GM12873 (cell line): ENCODE data around the gene CLPTM1L.
A peak's percentile ranks its signal among the peaks of the same experiment; 100 is the strongest.

Source experiments
- TF ChIP-seq, protein P1 (sequence below): IDR thresholded peaks from 2 replicates; pipeline ENCODE4 v1.5.1; 2012; ENCODE audit warnings: low read depth, mild to moderate bottlenecking, moderate library complexity, low read length, control low read depth; ENCODE audit not compliant: insufficient read depth; ENCODE audit errors: missing control alignments

CLPTM1L gene

GRCh38 chr5:1293416-1294205 lies 51.3 kb downstream of the CLPTM1L start:
- TF ChIP-seq, protein P1, sequence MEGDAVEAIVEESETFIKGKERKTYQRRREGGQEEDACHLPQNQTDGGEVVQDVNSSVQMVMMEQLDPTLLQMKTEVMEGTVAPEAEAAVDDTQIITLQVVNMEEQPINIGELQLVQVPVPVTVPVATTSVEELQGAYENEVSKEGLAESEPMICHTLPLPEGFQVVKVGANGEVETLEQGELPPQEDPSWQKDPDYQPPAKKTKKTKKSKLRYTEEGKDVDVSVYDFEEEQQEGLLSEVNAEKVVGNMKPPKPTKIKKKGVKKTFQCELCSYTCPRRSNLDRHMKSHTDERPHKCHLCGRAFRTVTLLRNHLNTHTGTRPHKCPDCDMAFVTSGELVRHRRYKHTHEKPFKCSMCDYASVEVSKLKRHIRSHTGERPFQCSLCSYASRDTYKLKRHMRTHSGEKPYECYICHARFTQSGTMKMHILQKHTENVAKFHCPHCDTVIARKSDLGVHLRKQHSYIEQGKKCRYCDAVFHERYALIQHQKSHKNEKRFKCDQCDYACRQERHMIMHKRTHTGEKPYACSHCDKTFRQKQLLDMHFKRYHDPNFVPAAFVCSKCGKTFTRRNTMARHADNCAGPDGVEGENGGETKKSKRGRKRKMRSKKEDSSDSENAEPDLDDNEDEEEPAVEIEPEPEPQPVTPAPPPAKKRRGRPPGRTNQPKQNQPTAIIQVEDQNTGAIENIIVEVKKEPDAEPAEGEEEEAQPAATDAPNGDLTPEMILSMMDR: no peak

DNA sequence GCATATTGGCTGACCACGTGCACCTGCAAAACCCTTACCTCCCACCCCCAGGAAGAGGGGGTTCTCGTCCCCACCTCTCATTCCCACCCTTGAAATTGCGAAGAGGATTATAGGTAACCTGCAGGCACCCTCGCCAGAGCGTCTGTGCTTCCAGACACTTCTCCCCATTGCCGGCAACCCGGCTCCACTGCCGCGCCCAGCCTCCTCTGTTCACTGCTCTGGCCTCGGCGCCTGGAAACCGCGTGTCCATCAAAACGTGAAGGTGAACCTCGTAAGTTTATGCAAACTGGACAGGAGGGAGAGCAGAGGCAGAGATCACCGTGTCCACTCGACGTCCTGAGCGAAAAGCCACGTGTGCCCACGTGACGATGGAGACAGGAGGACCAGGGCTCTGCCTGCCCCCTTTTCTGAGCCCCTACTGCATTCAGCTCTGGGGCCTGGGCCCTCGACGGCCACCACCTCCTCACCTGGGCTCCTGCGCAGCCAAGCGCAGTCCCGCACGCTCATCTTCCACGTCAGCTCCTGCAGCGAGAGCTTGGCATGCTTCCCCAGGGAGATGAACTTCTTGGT lies 52.0 kb downstream of the CLPTM1L start:
- TF ChIP-seq, protein P1: no peak

DNA sequence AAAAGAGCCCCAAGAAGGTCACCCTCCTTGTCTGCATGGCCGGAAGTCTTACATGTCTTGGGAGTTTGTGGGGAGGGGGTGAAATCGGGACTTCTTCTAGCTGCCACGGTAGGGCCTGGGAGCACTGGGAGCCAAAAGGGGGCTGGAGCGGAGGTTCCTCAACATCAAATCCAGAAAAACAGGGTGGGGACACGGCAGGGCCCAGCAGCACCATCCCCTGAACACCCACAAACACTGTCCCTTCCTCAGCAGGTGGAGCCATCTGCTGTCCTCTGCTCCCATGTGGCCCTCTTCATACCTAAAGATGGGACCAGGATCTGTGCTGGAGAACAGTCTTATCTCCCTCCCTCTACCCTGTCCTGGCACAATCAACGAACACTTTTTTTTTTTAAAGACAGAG lies 52.8 kb downstream of the CLPTM1L start:
- TF ChIP-seq, protein P1: peak; percentile 4

DNA sequence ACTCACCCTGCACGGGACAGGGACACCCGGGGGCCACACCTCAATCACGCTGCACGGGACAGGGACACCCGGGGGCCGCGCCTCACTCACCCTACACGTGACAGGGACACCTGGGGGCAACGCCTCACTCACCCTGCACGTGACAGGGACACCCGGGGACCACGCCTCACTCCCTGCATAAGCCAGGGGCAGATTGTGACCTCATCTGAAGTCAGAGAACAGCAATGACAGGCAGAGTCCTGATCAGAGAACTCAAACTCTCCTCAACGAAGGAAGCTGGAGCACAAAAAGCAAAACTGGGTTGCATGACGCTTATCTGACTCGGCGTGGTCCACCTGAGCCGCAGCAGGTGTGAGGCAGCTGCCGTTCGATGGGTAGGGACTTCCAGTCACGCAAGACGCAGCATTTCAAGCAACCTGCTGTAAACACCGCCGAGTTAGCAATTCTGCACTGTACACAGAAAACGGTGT lies 53.3 kb downstream of the CLPTM1L start:
- TF ChIP-seq, protein P1: no peak

DNA sequence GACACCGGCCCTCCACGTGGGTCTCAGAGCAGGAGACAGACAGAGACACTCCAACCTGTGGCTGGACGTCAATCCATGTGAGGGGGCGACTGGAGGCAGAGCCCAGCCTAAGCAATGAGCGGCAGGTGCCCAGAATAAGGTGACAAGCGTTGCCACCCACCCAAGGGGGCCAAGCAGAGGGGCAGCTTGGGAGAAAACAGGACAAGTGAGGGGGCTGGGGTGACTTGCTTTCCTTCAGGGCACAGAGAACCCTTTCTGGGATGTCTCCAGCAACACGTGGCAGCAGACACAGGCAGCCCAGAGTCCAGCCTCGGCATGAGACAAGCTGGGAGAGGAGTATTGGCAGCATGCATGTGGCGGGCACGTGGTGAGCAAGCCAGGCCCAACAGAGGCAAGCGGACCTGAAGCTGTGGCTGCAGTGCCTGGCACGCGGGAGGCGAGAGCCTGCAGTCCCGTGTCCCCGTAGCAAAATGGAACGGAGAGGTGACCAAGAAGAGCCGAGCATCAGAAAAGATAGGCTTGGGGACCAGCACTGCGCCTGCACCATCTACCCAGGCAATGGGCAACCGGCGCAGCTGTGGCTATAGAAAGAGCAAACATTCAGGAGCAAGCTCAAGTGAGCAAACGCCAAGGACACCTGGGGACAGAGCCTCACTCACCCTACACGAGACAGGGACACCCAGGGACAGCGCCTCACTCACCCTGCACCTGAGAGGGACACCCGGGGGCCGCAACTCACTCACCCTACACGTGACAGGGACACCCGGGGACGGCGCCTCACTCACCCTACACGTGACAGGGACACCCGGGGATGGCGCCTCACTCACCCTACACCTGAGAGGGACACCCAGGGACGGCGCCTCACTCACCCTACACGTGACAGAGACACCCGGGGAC lies 56.2 kb downstream of the CLPTM1L start:
- TF ChIP-seq, protein P1: no peak

- TF ChIP-seq, protein P1: no peak
Observed at GRCh38 chr5:1285883-1286291, 59.0 kb downstream of the CLPTM1L start.

DNA sequence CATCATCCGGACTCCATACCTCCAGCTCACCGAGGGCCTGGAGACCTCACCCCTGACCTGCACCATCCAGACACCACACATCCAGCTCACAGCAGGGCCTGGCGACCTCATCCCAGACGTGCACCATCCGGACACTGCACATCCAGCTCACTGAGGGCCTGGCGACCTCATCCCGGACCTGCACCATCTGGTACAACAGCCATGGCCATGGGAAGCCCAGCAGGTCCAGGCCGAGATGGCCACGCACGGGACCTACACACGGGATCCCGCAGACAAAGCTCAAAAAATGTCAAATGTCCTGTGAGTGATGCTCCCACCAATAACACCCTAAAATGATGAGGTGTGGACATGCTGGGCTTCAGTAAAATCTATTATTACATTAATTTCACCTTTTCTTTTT lies 59.8 kb downstream of the CLPTM1L start:
- TF ChIP-seq, protein P1: no peak
